DOHH2 (cell line): ENCODE measurements around the gene SPOCD1.

ENCODE experiments used
- CTCF ChIP-seq: fragments of 200-600 bp; sonication (generic); IDR thresholded peaks from one replicate; pipeline ENCODE4 v1.5.1; 2014; ENCODE audit warnings: antibody characterized with exemption, mild to moderate bottlenecking, low read depth, low read length; ENCODE audit not compliant: poor library complexity, severe bottlenecking
- EZH2phosphoT487 ChIP-seq: fragments of 200-600 bp; sonication (generic); IDR thresholded peaks from 2 replicates; pipeline ENCODE4 v1.6.1; 2017; ENCODE audit warnings: borderline replicate concordance, mild to moderate bottlenecking, antibody characterized with exemption, low read length, moderate library complexity, mixed read lengths

GRCh38 chr1:31767225-31767624, 48.6 kb downstream of the SPOCD1 start:
- no peak for TF ChIP-seq CTCF
- TF ChIP-seq EZH2phosphoT487, result no peak
